MM.1S (cell line): Measurements from ENCODE around the gene ST7.

Experiments used
- DNase-seq: peaks from one replicate; pipeline ENCODE4 v3.0.0-alpha.2; 2015
- H2AFZ ChIP-seq: fragments of 300-600 bp; sonication (generic); 2 replicates; pipeline ENCODE4 v1.6.0; 2016; ENCODE audit warnings: antibody characterized with exemption, low read length
- H3F3A ChIP-seq: fragments of 300-600 bp; sonication (generic); 2 replicates; pipeline ENCODE4 v1.6.1; 2016; ENCODE audit warnings: mild to moderate bottlenecking, antibody characterized with exemption, low read length, moderate library complexity, mixed read lengths; ENCODE audit not compliant: insufficient read depth
- H3K27ac ChIP-seq: fragments of 300-600 bp; sonication (generic); 2 replicates; pipeline ENCODE4 v1.5.1; 2016; ENCODE audit warnings: mild to moderate bottlenecking, low read length
- H3K27me3 ChIP-seq: fragments of 300-600 bp; sonication (generic); replicated peaks from 2 replicates; pipeline ENCODE4 v1.6.0; 2016; ENCODE audit warnings: low read length; ENCODE audit not compliant: insufficient read depth
- H3K36me3 ChIP-seq: fragments of 300-600 bp; sonication (generic); replicated peaks from 2 replicates; pipeline ENCODE4 v1.6.1; 2016; ENCODE audit warnings: mild to moderate bottlenecking, low read length, mixed read lengths; ENCODE audit not compliant: insufficient read depth
- H3K4me1 ChIP-seq: fragments of 300-600 bp; sonication (generic); 2 replicates; pipeline ENCODE4 v1.6.1; 2016; ENCODE audit warnings: low read length, mixed read lengths
- H3K4me2 ChIP-seq: fragments of 300-600 bp; sonication (generic); 2 replicates; pipeline ENCODE4 v1.6.0; 2016; ENCODE audit warnings: low read depth, low read length
- H3K4me3 ChIP-seq: fragments of 300-600 bp; sonication (generic); 2 replicates; pipeline ENCODE4 v1.5.1; 2016; ENCODE audit warnings: low read length, mixed read lengths
- H3K79me2 ChIP-seq: fragments of 300-600 bp; sonication (generic); 2 replicates; pipeline ENCODE4 v1.6.1; 2016; ENCODE audit warnings: mixed run types, low read length, mixed read lengths
- H3K9ac ChIP-seq: fragments of 300-600 bp; sonication (generic); 2 replicates; pipeline ENCODE4 v1.6.1; 2016; ENCODE audit warnings: low read length, mixed read lengths
- H3K9me2 ChIP-seq: fragments of 300-600 bp; sonication (generic); replicated peaks from 2 replicates; pipeline ENCODE4 v1.6.1; 2016; ENCODE audit warnings: mild to moderate bottlenecking, low read length, mixed read lengths; ENCODE audit not compliant: insufficient read depth
- H3K9me3 ChIP-seq: fragments of 300-600 bp; sonication (generic); replicated peaks from 2 replicates; pipeline ENCODE4 v1.6.1; 2016; ENCODE audit warnings: mild to moderate bottlenecking, low read length, mixed read lengths; ENCODE audit not compliant: insufficient read depth
- H4K20me1 ChIP-seq: fragments of 300-600 bp; sonication (generic); 2 replicates; pipeline ENCODE4 v1.6.1; 2016; ENCODE audit warnings: mild to moderate bottlenecking, low read length, moderate library complexity, mixed read lengths; ENCODE audit not compliant: insufficient read depth
- CTCF ChIP-seq: fragments of 300-600 bp; sonication (generic); IDR thresholded peaks from 2 replicates; pipeline ENCODE4 v1.5.1; 2016; ENCODE audit warnings: antibody characterized with exemption, low read length, mixed read lengths
- EZH2 ChIP-seq: fragments of 300-600 bp; sonication (generic); optimal IDR thresholded peaks from 2 replicates; pipeline ENCODE3; 2017; ENCODE audit warnings: low read depth, mild to moderate bottlenecking, antibody characterized with exemption, low read length, mixed read lengths
- EZH2phosphoT487 ChIP-seq: fragments of 300-600 bp; sonication (generic); IDR thresholded peaks from 2 replicates; pipeline ENCODE4 v1.6.1; 2018; ENCODE audit warnings: antibody characterized with exemption, low read length

ST7 gene

GRCh38 chr7:117157241-117158209 is 204.2 kb downstream of the ST7 start:
- DNase-seq, result no peak
- Histone ChIP-seq H4K20me1 (no peaks in the 10 kb centered on the region), H3K9me3 (no peaks in the 10 kb centered on the region), H3K9me2 (no peaks in the 10 kb centered on the region), H3K9ac (no peak overlapping the region), H3K4me3 (no peak overlapping the region), H3K27ac (no peak overlapping the region), H3K36me3 (no peaks in the 10 kb centered on the region), H2AFZ (no peak overlapping the region), H3K79me2 (no peaks in the 10 kb centered on the region), H3F3A (no peaks in the 10 kb centered on the region), H3K4me2 (no peak overlapping the region), H3K4me1 (no peaks in the 10 kb centered on the region), H3K27me3 (no peaks in the 10 kb centered on the region)
- TF ChIP-seq EZH2 (no peak), EZH2phosphoT487 (no peak), CTCF (no peak)

- Histone ChIP-seq H3K79me2 (no peaks in the 10 kb centered on the region), H2AFZ (no peak overlapping the region), H3K27ac (no peak overlapping the region), H3K36me3 (no peaks in the 10 kb centered on the region), H3K27me3 (no peaks in the 10 kb centered on the region), H3K4me1 (no peaks in the 10 kb centered on the region), H3K9me2 (no peaks in the 10 kb centered on the region), H4K20me1 (no peaks in the 10 kb centered on the region), H3K9ac (no peak overlapping the region), H3K4me3 (no peak overlapping the region), H3F3A (no peaks in the 10 kb centered on the region), H3K4me2 (no peak overlapping the region), H3K9me3 (no peaks in the 10 kb centered on the region)
- TF ChIP-seq CTCF (no peak), EZH2 (no peak), EZH2phosphoT487 (no peak)
- no peak for DNase-seq
These were observed 205.8 kb downstream of the ST7 start for GRCh38 chr7:117158941-117159697.

GRCh38 chr7:117163101-117163500 is 209.8 kb downstream of the ST7 start:
- DNase-seq, result no peak
- Histone ChIP-seq H3K4me1 (no peaks in the 10 kb centered on the region), H3K79me2 (no peaks in the 10 kb centered on the region), H3K27me3 (no peaks in the 10 kb centered on the region), H3F3A (no peaks in the 10 kb centered on the region), H2AFZ (no peak overlapping the region), H3K4me2 (no peak overlapping the region), H3K36me3 (no peaks in the 10 kb centered on the region), H3K9me3 (no peaks in the 10 kb centered on the region), H4K20me1 (no peaks in the 10 kb centered on the region), H3K27ac (no peak overlapping the region), H3K9ac (no peak overlapping the region), H3K4me3 (no peak overlapping the region), H3K9me2 (no peaks in the 10 kb centered on the region)
- TF ChIP-seq EZH2phosphoT487, result no peak
- TF ChIP-seq EZH2, result no peak
- TF ChIP-seq CTCF, result no peak
